ENCODE data around the gene PRELID3B. TPM values are rescaled to one million over a fixed set of nuclear protein-coding genes. Genes with fewer than 3 reads are reported as not detected.
A peak's percentile ranks its signal among the peaks of the same experiment; 100 is the strongest.

Gene PRELID3B
- total RNA-seq, 2 experiments from 2014 or later, result 55.8 to 59.1 TPM

DNA sequence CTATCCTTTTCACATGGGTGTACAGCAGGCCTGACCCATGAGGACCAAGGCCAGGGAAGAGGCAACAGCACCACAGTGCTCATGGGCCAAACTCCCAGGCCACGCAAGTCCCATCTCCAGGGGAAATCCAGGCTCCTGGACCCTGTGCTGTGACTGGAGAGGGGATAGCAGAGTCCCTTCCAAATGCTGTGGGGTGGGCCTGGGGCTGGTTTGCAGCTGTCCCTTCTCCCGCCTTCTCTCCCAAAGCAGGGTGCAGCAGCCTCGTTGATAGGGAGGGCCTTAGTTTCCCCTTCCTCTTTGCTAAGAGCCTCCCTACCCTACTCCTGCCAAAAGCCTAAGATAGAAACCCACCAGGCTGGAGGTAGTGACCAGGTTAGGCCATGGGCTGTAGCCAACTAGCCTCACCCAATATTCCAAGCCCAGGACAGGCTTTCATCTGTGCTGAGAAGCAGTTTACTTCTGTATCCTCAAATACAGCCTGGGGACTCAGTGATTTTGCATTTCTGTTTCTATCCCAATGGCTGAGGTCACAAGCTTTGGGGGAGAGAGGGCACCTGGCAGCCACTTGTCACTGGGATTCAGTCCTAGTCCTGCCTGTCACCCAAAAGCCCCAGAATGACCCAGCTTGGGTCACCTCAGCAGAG, 36.9 kb downstream of the PRELID3B start:
- H3K4me3 Mint-ChIP-seq, result peak overlapping the region; percentile 86
- H3K27ac ChIP-seq (ENCODE audit: low read depth in 1 of 2, low read length in 2 of 2), result peak overlapping the region; percentile 12 to 13
- H3K9me3 Mint-ChIP-seq, result no peaks in the 10 kb centered on the region
- H3K4me1 ChIP-seq (ENCODE audit: insufficient read depth, low read length), result peaks cover 45% of the 10 kb centered on the region
- peaks cover 42% of the 10 kb centered on the region for H3K4me1 Mint-ChIP-seq (ENCODE audit: low read depth)
- H3K27me3 ChIP-seq (ENCODE audit: control insufficient read depth in 1 of 2, insufficient read depth in 2 of 2, low read length in 2 of 2), result no peaks in the 10 kb centered on the region
- no peaks in the 10 kb centered on the region for H3K27me3 Mint-ChIP-seq
- TF ChIP-seq, protein P1, sequence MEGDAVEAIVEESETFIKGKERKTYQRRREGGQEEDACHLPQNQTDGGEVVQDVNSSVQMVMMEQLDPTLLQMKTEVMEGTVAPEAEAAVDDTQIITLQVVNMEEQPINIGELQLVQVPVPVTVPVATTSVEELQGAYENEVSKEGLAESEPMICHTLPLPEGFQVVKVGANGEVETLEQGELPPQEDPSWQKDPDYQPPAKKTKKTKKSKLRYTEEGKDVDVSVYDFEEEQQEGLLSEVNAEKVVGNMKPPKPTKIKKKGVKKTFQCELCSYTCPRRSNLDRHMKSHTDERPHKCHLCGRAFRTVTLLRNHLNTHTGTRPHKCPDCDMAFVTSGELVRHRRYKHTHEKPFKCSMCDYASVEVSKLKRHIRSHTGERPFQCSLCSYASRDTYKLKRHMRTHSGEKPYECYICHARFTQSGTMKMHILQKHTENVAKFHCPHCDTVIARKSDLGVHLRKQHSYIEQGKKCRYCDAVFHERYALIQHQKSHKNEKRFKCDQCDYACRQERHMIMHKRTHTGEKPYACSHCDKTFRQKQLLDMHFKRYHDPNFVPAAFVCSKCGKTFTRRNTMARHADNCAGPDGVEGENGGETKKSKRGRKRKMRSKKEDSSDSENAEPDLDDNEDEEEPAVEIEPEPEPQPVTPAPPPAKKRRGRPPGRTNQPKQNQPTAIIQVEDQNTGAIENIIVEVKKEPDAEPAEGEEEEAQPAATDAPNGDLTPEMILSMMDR (IDR thresholded peaks at IDR 0.05), result no peak
- ChIA-PET POLR2A (interaction anchor here (0.9 to 2.3 kb wide), 2 partner anchors 9 to 26 kb away, joined by 4 to 17 read pairs; partner anchors contain the start of gene ATP5F1E), CTCF (no interaction called here)
- no peak for DNase-seq
- H3K36me3 ChIP-seq (ENCODE audit: insufficient read depth, low read length), result no peaks in the 10 kb centered on the region
- intact Hi-C loops (cut with DNase I, micrococcal nuclease), result no loop called here
- H3K36me3 Mint-ChIP-seq (ENCODE audit: low read depth), result peaks cover 5% of the 10 kb centered on the region
- peak overlapping the region; percentile 76 for H3K27ac Mint-ChIP-seq
- ATAC-seq (ENCODE audit: poor library complexity), result no peak
- peak overlapping the region; percentile 72 for H3K4me3 ChIP-seq (ENCODE audit: low read length)
- no peaks in the 10 kb centered on the region for H3K9me3 ChIP-seq (ENCODE audit: control insufficient read depth in 1 of 2, insufficient read depth in 1 of 2, low read length in 2 of 2)

DNA sequence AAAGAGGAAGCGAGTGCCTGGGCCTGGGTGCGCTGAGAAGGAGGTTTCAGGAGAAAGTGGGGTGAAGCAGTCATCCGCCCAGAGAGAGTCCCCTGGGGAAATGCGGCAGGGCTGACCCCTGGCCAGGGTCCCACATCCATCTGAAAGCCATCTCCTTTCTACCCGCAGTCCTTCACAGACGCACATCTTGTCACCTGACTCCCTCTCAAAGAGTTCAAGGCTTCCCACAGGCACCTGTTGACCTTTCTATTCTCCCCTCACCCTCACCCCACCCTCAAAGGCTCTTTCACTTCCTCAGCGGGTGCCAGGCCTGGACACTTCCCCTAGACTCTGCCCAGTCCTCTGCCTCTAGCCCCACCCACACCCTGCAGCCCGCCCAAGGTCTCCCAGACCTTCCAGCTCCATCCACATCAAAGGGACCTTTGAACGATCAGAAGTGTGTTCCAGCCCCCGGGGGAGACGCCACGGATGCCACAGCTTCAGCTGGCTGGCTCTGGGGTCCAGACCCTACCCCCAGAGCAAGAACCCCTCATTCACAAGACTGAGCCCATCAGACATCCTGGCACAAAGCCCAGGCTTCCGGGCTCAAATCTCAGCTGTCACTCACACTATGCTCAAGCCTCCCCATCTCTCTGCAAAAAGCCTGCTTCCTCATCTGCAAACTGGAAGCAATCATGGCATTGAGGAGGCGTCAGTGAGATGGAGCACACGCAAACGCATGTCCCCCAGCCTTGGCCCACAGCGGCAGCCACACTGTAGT, 37.6 kb downstream of the PRELID3B start:
- no peaks in the 10 kb centered on the region for H3K27me3 ChIP-seq (ENCODE audit: control insufficient read depth in 1 of 2, insufficient read depth in 2 of 2, low read length in 2 of 2)
- H3K4me3 ChIP-seq (ENCODE audit: low read length), result peak overlapping the region; percentile 72
- Mint-ChIP-seq H3K27me3 (no peaks in the 10 kb centered on the region), H3K36me3 (ENCODE audit: low read depth) (peaks cover 5% of the 10 kb centered on the region), H3K4me1 (ENCODE audit: low read depth) (peaks cover 37% of the 10 kb centered on the region), H3K9me3 (no peaks in the 10 kb centered on the region), H3K4me3 (peak overlapping the region; percentile 86), H3K27ac (peak overlapping the region; percentile 76)
- ATAC-seq (ENCODE audit: poor library complexity) (peak; percentile 49), DNase-seq (peak in 12 of 14 experiments; percentile 25 to 73 (median 50))
- TF ChIP-seq, protein P1 (IDR thresholded peaks at IDR 0.05), result no peak
- intact Hi-C loops (cut with DNase I, micrococcal nuclease), result no loop called here
- ChIA-PET POLR2A (interaction anchor here (0.9 to 2.3 kb wide), 2 partner anchors 8 to 27 kb away, joined by 4 to 17 read pairs; partner anchors contain the start of gene ATP5F1E), CTCF (no interaction called here)
- peak overlapping the region; percentile 13 to 40 for H3K27ac ChIP-seq (ENCODE audit: low read depth in 1 of 2, low read length in 2 of 2)
- no peaks in the 10 kb centered on the region for H3K9me3 ChIP-seq (ENCODE audit: control insufficient read depth in 1 of 2, insufficient read depth in 1 of 2, low read length in 2 of 2)
- peaks cover 45% of the 10 kb centered on the region for H3K4me1 ChIP-seq (ENCODE audit: insufficient read depth, low read length)
- H3K36me3 ChIP-seq (ENCODE audit: insufficient read depth, low read length), result no peaks in the 10 kb centered on the region

DNA sequence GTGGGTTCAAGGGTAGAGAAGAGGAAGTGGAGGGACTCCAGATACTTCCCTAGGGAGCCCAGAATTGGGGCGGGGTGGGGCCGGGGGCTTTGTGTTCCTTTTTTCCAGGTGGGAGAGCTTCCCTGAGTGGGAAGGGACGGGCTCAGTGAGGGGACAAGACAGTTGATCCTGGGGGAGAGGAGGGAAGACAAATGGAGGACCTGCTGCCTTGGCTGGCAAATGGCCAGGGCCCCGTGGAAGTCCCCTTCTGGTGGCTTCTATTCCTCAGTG, 38.2 kb downstream of the PRELID3B start:
- intact Hi-C loops (cut with DNase I, micrococcal nuclease), result no loop called here
- H3K36me3 ChIP-seq (ENCODE audit: insufficient read depth, low read length), result no peaks in the 10 kb centered on the region
- Mint-ChIP-seq H3K9me3 (no peaks in the 10 kb centered on the region), H3K4me3 (peak overlapping the region; percentile 86), H3K4me1 (ENCODE audit: low read depth) (peaks cover 37% of the 10 kb centered on the region), H3K27me3 (no peaks in the 10 kb centered on the region), H3K36me3 (ENCODE audit: low read depth) (peaks cover 5% of the 10 kb centered on the region), H3K27ac (peak overlapping the region; percentile 76)
- TF ChIP-seq, protein P1 (IDR thresholded peaks at IDR 0.05), result no peak
- ChIA-PET CTCF (no interaction called here), POLR2A (interaction anchor here (2.3 kb wide), 1 partner anchor 27 kb away, joined by 17 read pairs; the partner anchor contains the start of gene ATP5F1E)
- peak overlapping the region; percentile 72 for H3K4me3 ChIP-seq (ENCODE audit: low read length)
- peak in 12 of 14 experiments; percentile 24 to 86 (median 49) for DNase-seq
- no peaks in the 10 kb centered on the region for H3K27me3 ChIP-seq (ENCODE audit: control insufficient read depth in 1 of 2, insufficient read depth in 2 of 2, low read length in 2 of 2)
- ATAC-seq (ENCODE audit: poor library complexity), result no peak
- H3K27ac ChIP-seq (ENCODE audit: low read depth in 1 of 2, low read length in 2 of 2), result peak overlapping the region in 1 of 2 donors; percentile 40
- peaks cover 45% of the 10 kb centered on the region for H3K4me1 ChIP-seq (ENCODE audit: insufficient read depth, low read length)
- H3K9me3 ChIP-seq (ENCODE audit: control insufficient read depth in 1 of 2, insufficient read depth in 1 of 2, low read length in 2 of 2), result no peaks in the 10 kb centered on the region

Data from CD4-positive, alpha-beta T cell (primary cell).